Keratinocyte (primary cell): Measurements from ENCODE around the gene TUBGCP6. TPM values are rescaled to one million over a fixed set of nuclear protein-coding genes. Genes with fewer than 3 reads are reported as not detected.

ENCODE experiments used
- DNase-seq: peaks from one replicate; pipeline ENCODE4 v3.0.0-alpha.2; 2011; ENCODE audit warnings: low read depth, missing footprints, low spot score
- FAIRE-seq: peaks from 2 replicates; lab custom pipeline; 2011; peaks lifted over from hg19 to GRCh38; lab: Jason Lieb, UNC
- H2AFZ ChIP-seq: 2 replicates; pipeline ENCODE4 v1.6.0; 2012; ENCODE audit warnings: low read length, control low read depth, inconsistent platforms; ENCODE audit not compliant: control insufficient read depth
- H3K27ac ChIP-seq: 2 replicates; pipeline ENCODE4 v1.5.1; 2011; ENCODE audit warnings: low read length; ENCODE audit not compliant: control insufficient read depth, insufficient read depth
- H3K27me3 ChIP-seq: 3 replicates; pipeline ENCODE4 v1.6.0; 2011; ENCODE audit warnings: low read length; ENCODE audit not compliant: control insufficient read depth, insufficient read depth; ENCODE audit errors: extremely low read depth
- H3K36me3 ChIP-seq, 2 experiments: 2 replicates in 1 of 2; 3 replicates in 1 of 2; pipeline ENCODE4 v1.5.1; 2011; ENCODE audit warnings: low read length in 2 of 2, mild to moderate bottlenecking in 1 of 2; ENCODE audit not compliant: control insufficient read depth in 2 of 2, insufficient read depth in 2 of 2; ENCODE audit errors: extremely low read depth in 1 of 2
- H3K4me1 ChIP-seq: 3 replicates; pipeline ENCODE4 v1.5.1; 2011; ENCODE audit warnings: low read length; ENCODE audit not compliant: control insufficient read depth, insufficient read depth; ENCODE audit errors: extremely low read depth
- H3K4me2 ChIP-seq: 3 replicates; pipeline ENCODE4 v1.6.0; 2011; ENCODE audit warnings: low read depth, low read length; ENCODE audit not compliant: control insufficient read depth, insufficient read depth; ENCODE audit errors: extremely low read depth
- H3K4me3 ChIP-seq, 3 experiments: fragments of 200-600 bp in 1 of 3; sonication (generic) in 1 of 3; 2 replicates in 2 of 3; 3 replicates in 1 of 3; pipeline ENCODE4 v1.5.1; 2011 to 2016; ENCODE audit warnings: low read length in 3 of 3, mild to moderate bottlenecking in 3 of 3, control low read depth in 2 of 3, inconsistent platforms in 1 of 3, low read depth in 1 of 3, mixed read lengths in 1 of 3, mixed run types in 1 of 3, moderate library complexity in 1 of 3; ENCODE audit not compliant: control insufficient read depth in 2 of 3, insufficient read depth in 2 of 3; ENCODE audit errors: extremely low read depth in 1 of 3
- H3K79me2 ChIP-seq: 2 replicates; pipeline ENCODE4 v1.6.0; 2012; ENCODE audit warnings: low read length; ENCODE audit not compliant: control insufficient read depth, insufficient read depth
- H3K9ac ChIP-seq: 3 replicates; pipeline ENCODE4 v1.6.0; 2011; ENCODE audit warnings: low read length; ENCODE audit not compliant: control insufficient read depth, insufficient read depth; ENCODE audit errors: extremely low read depth
- H3K9me1 ChIP-seq: 3 replicates; pipeline ENCODE4 v1.6.0; 2011; ENCODE audit warnings: low read length; ENCODE audit not compliant: control insufficient read depth, insufficient read depth; ENCODE audit errors: extremely low read depth
- H3K9me3 ChIP-seq: 2 replicates; pipeline ENCODE4 v1.5.1; 2012; ENCODE audit warnings: low read depth, low read length; ENCODE audit not compliant: control insufficient read depth
- H4K20me1 ChIP-seq: 3 replicates; pipeline ENCODE4 v1.6.0; 2011; ENCODE audit warnings: low read length; ENCODE audit not compliant: control insufficient read depth, insufficient read depth; ENCODE audit errors: extremely low read depth
- EZH2 ChIP-seq: IDR thresholded peaks from one replicate; pipeline ENCODE4 v1.6.1; 2012; ENCODE audit warnings: inconsistent platforms, mild to moderate bottlenecking, low read length, moderate library complexity
- dilution Hi-C: fragments of 300-500 bp; cut with MboI; formaldehyde crosslinking; loops from one replicate; pipeline ENCODE4 v1.7.0; 2020; ENCODE audit warnings: low sequenced_read_pairs; ENCODE audit not compliant: extremely low pct_ligation_motif_present
- polyA plus RNA-seq, 5 experiments: library from polyadenylated mRNA; depleted of rRNA in 3 of 5; stranded (reverse) in 3 of 5; stranded (forward) in 1 of 5; unstranded in 1 of 5; fragments of >200 nt; gene quantifications; 1 replicate in 1 of 5; 2 replicates in 3 of 5; 3 replicates in 1 of 5; pipeline versions ENCODE4 v1.2.1 to v1.2.3, GENCODE V29; 2011 to 2012; ENCODE audit warnings: missing spikeins in 2 of 5, low read depth in 1 of 5, low replicate concordance in 1 of 5
- TF ChIP-seq, protein P1 (sequence below), 3 experiments: IDR thresholded peaks in 1 of 3; conservative IDR thresholded peaks in 1 of 3; optimal IDR thresholded peaks in 1 of 3; 2 replicates in 2 of 3; 3 replicates in 1 of 3; pipeline versions ENCODE3 to v1.5.1; 2011; ENCODE audit warnings: low read length in 3 of 3, mild to moderate bottlenecking in 3 of 3, moderate library complexity in 2 of 3, control low read depth in 1 of 3, inconsistent platforms in 1 of 3; ENCODE audit not compliant: insufficient read depth in 2 of 3; ENCODE audit errors: extremely low read depth in 1 of 3

Gene TUBGCP6
- polyA plus RNA-seq, 1 donor (not counting 4 experiments of a cell fraction or from before 2014, with no cell fraction given) = 10.1 TPM

DNA sequence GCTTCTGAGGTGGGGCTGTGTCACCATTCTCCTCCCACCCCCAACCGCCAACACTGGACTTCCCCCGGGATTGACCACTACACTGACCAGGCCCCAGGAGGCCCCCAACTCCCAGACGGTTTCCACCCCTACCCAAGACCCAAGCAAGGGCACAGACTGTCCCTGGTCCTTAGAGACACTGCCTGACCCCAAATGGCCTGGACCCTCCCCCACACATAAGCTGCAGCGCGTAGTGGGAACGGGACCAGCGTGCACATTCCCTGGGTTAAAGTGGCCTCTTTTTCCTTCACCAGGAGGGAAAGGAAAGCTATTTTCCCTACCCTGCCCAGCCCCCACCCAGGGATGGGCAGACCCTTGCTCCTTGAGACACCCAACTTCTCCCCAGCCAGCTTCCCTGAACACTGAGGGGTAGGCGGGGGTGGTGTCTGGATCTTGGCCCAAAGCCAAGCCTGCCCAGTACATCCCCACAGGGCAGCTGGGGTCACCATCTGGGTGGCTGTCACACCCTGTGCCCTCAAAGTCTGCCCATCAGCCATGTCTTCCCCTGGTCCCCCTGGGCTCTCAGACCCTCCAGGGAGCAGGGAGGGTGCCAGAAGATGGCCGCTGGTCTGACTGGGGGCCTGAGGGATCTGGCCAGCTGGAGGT, 18.3 kb upstream of the TUBGCP6 start:
- no peak overlapping the region for H3K9ac ChIP-seq
- no peak overlapping the region for H2AFZ ChIP-seq
- H3K4me1 ChIP-seq = peaks cover 17% of the 10 kb centered on the region
- no peak overlapping the region for H3K4me2 ChIP-seq
- H3K79me2 ChIP-seq = no peaks in the 10 kb centered on the region
- H3K27ac ChIP-seq = no peak overlapping the region
- TF ChIP-seq, protein P1, sequence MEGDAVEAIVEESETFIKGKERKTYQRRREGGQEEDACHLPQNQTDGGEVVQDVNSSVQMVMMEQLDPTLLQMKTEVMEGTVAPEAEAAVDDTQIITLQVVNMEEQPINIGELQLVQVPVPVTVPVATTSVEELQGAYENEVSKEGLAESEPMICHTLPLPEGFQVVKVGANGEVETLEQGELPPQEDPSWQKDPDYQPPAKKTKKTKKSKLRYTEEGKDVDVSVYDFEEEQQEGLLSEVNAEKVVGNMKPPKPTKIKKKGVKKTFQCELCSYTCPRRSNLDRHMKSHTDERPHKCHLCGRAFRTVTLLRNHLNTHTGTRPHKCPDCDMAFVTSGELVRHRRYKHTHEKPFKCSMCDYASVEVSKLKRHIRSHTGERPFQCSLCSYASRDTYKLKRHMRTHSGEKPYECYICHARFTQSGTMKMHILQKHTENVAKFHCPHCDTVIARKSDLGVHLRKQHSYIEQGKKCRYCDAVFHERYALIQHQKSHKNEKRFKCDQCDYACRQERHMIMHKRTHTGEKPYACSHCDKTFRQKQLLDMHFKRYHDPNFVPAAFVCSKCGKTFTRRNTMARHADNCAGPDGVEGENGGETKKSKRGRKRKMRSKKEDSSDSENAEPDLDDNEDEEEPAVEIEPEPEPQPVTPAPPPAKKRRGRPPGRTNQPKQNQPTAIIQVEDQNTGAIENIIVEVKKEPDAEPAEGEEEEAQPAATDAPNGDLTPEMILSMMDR (optimal IDR thresholded peaks at IDR 0.05 in 1 of 3, IDR thresholded peaks at IDR 0.05 in 1 of 3, conservative IDR thresholded peaks at IDR 0.05 in 1 of 3; ENCODE audit: extremely low read depth in 1 of 3, insufficient read depth in 2 of 3, low read length in 3 of 3) = no peak
- no peak for TF ChIP-seq EZH2
- no peaks in the 10 kb centered on the region for H3K9me3 ChIP-seq
- H3K27me3 ChIP-seq = peaks cover 3% of the 10 kb centered on the region
- H4K20me1 ChIP-seq = no peaks in the 10 kb centered on the region
- no peak for DNase-seq
- dilution Hi-C loops = no loop called here
- H3K36me3 ChIP-seq = no peaks in the 10 kb centered on the region
- FAIRE-seq = no peak
- no peaks in the 10 kb centered on the region for H3K9me1 ChIP-seq
- H3K4me3 ChIP-seq = no peak overlapping the region

DNA sequence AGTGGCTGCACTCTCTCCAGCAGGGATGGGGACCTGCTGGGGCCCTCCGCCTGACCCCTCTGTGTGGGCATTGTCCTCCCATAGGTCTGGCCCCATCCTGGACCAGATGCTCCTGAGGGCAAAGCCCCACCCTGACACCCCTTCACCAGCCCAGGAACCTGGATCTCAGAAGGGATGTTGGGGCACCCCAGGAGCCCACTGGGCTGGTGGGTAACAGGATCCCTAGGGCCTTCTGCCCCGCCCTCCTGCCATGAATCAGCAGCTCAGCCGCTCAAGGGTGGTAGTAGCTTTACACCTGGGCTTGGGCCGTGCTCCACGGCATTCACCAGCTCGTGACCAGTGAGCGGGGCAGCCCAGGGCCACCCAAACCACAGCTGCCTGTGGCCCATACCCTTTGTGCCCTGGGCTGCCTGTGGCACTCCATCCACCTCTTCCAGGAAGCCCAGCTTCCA, 17.7 kb upstream of the TUBGCP6 start:
- peak overlapping the region; percentile 5 for H3K4me2 ChIP-seq
- DNase-seq = no peak
- peaks cover 14% of the 10 kb centered on the region for H3K4me1 ChIP-seq
- TF ChIP-seq, protein P1 (optimal IDR thresholded peaks at IDR 0.05 in 1 of 3, IDR thresholded peaks at IDR 0.05 in 1 of 3, conservative IDR thresholded peaks at IDR 0.05 in 1 of 3; ENCODE audit: extremely low read depth in 1 of 3, insufficient read depth in 2 of 3, low read length in 3 of 3) = no peak
- no peak for TF ChIP-seq EZH2
- H3K9me3 ChIP-seq = no peaks in the 10 kb centered on the region
- H3K79me2 ChIP-seq = no peaks in the 10 kb centered on the region
- FAIRE-seq = peak; percentile 23
- dilution Hi-C loops = no loop called here
- no peak overlapping the region for H3K9ac ChIP-seq
- no peaks in the 10 kb centered on the region for H3K27me3 ChIP-seq
- H2AFZ ChIP-seq = no peak overlapping the region
- H4K20me1 ChIP-seq = no peaks in the 10 kb centered on the region
- no peaks in the 10 kb centered on the region for H3K9me1 ChIP-seq
- H3K4me3 ChIP-seq = no peak overlapping the region
- no peaks in the 10 kb centered on the region for H3K36me3 ChIP-seq
- no peak overlapping the region for H3K27ac ChIP-seq
